Measurements from ENCODE around the gene MED13L.

DNA sequence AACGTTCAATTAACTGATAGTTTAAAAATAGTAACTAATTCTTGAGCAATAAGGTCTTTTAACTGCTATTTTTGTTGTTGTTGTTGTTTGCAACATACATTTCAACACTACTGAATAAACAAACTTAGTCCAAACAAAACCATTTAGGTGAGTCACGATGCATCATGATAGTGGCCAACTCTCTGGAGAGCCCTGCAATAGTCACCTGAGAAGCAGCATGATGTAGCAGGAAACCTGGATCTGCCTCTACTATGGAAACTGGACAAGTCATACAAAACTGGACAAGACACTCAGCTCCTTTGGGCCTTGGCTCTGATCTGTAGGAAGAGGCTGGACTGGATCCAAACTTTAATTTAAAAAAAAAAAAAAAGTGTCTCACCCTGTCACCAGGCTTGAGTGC lies 117.3 kb downstream of the MED13L start:
- TF ChIP-seq POLR2AphosphoS5 (IDR thresholded peaks at IDR 0.05) (no peak), POLR2A (IDR thresholded peaks at IDR 0.05) (no peak)
- TF ChIP-seq, protein P1, sequence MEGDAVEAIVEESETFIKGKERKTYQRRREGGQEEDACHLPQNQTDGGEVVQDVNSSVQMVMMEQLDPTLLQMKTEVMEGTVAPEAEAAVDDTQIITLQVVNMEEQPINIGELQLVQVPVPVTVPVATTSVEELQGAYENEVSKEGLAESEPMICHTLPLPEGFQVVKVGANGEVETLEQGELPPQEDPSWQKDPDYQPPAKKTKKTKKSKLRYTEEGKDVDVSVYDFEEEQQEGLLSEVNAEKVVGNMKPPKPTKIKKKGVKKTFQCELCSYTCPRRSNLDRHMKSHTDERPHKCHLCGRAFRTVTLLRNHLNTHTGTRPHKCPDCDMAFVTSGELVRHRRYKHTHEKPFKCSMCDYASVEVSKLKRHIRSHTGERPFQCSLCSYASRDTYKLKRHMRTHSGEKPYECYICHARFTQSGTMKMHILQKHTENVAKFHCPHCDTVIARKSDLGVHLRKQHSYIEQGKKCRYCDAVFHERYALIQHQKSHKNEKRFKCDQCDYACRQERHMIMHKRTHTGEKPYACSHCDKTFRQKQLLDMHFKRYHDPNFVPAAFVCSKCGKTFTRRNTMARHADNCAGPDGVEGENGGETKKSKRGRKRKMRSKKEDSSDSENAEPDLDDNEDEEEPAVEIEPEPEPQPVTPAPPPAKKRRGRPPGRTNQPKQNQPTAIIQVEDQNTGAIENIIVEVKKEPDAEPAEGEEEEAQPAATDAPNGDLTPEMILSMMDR (IDR thresholded peaks at IDR 0.05): no peak
